ENCODE data around the gene CMIP. TPM values are rescaled to one million over a fixed set of nuclear protein-coding genes. Genes with fewer than 3 reads are reported as not detected.

CMIP gene
- total RNA-seq, 2 donors from 2014 or later = 7.7 to 19.2 TPM

DNA sequence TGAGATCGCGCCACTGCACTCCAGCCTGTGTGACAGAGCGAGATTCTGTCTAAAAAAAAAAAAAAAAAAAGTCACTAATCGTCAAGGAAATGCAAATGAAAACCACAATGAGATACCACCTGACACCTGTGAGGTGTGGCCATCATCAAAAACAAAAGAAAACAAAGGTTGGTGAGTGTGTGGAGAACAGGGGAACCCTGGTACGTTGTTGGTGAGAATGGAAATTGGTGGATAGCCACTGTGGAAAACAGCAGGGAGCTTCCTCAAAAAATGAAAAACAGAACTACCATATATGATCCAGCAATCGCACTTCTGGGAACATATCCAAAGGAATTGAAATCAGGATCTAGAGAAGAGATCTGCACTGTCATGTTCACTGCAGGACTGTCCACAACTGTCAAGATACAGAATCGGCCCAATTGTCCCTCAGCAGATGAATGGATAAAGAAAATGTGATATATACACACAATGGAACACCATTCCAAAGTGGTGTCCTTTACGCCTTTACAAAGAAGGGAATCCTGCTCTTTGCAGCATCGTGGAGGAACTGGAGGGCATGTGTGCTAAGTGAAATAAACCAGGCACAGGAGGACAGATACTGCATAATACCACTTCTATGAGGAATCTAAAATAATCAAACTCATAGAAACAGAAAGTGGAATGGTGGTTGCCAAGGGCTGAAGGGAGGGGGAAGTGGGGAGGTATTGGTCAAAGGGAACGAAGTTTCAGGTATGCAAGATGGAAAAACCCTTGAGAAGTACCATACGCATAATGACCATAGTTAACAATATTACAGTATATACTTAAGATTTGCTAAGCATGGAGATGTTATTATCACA, 271.0 kb downstream of the CMIP start:
- no peak overlapping the region for H3K27ac ChIP-seq
- H3K36me3 ChIP-seq = no peaks in the 10 kb centered on the region
- H3K4me3 ChIP-seq = no peak overlapping the region
- H3K9me3 ChIP-seq = no peaks in the 10 kb centered on the region
- DNase-seq (ENCODE audit: low spot score) = no peak
- peaks cover 0 to 8% of the 10 kb centered on the region in 2 donors for H3K4me1 ChIP-seq
- no peaks in the 10 kb centered on the region for H3K27me3 ChIP-seq
- TF ChIP-seq, protein P1, sequence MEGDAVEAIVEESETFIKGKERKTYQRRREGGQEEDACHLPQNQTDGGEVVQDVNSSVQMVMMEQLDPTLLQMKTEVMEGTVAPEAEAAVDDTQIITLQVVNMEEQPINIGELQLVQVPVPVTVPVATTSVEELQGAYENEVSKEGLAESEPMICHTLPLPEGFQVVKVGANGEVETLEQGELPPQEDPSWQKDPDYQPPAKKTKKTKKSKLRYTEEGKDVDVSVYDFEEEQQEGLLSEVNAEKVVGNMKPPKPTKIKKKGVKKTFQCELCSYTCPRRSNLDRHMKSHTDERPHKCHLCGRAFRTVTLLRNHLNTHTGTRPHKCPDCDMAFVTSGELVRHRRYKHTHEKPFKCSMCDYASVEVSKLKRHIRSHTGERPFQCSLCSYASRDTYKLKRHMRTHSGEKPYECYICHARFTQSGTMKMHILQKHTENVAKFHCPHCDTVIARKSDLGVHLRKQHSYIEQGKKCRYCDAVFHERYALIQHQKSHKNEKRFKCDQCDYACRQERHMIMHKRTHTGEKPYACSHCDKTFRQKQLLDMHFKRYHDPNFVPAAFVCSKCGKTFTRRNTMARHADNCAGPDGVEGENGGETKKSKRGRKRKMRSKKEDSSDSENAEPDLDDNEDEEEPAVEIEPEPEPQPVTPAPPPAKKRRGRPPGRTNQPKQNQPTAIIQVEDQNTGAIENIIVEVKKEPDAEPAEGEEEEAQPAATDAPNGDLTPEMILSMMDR (IDR thresholded peaks at IDR 0.05) = no peak

DNA sequence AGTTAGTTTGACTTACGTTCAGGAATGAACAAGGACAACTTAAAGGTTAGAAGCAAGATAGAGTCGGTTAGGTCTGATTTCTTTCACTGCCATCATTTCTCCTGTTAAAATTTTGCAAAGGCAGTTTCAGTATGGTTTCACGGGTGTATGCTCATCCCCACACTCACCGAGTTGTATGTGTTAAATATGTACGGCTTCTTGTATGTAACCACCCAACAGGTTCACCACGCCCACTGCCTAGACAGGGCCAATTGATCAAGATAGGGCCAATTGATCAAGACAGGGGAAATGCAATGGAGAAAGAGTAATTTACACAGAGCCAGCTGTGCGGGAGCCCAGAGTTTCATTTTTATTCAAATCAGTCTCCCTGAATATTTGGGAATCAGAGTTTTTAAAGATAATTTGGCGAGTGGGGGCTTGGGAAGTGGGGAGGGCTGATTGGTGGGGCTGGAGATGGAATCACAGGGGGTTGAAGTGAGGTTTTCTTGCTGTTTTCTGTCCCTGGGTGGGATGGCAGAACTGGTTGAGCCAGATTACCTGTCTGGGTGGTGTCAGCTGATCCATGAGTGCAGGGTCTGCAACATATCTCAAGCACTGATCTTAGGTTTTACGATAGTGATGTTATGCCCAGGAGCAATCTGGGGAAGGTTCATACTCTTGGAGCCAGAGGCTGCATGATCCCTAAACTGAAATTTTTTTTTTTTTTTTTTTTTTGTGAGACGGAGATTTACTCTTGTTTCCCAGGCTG, 272.0 kb downstream of the CMIP start:
- Histone ChIP-seq H3K36me3 (no peaks in the 10 kb centered on the region), H3K4me1 (peaks cover 0 to 8% of the 10 kb centered on the region in 2 donors), H3K9me3 (no peaks in the 10 kb centered on the region), H3K27me3 (no peaks in the 10 kb centered on the region), H3K4me3 (no peak overlapping the region), H3K27ac (no peak overlapping the region)
- TF ChIP-seq, protein P1 (IDR thresholded peaks at IDR 0.05) = no peak
- DNase-seq (ENCODE audit: low spot score) = no peak

DNA sequence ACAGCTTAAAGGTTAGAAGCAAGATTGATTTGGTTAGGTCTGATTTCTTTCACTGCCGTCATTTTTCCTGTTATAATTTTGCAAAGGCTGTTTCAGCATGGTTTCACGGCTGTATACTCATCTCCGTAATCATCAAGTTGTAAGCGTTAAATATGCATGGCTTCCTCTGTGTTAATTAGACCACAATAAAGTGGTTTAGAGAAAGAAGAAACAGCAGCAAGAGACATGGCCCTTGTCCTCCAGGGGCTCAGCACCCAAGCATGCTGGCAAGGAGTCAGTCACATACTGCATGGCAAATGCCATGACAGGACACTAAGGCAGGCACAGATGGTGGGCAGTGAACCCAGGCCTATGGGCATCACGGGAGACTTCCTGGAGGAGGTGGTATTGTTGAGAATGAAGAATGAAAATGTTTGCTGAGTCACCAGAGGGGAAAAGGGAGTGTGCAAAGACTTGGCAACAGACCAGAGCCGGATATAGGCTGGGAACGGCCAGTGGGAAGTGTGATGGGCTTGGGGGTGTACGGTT, 273.1 kb downstream of the CMIP start:
- no peaks in the 10 kb centered on the region for H3K27me3 ChIP-seq
- no peaks in the 10 kb centered on the region for H3K36me3 ChIP-seq
- H3K4me3 ChIP-seq = no peak overlapping the region
- no peak for DNase-seq (ENCODE audit: low spot score)
- H3K9me3 ChIP-seq = no peaks in the 10 kb centered on the region
- H3K27ac ChIP-seq = no peak overlapping the region
- TF ChIP-seq, protein P1 (IDR thresholded peaks at IDR 0.05) = no peak
- H3K4me1 ChIP-seq = peaks cover 0 to 8% of the 10 kb centered on the region in 2 donors

DNA sequence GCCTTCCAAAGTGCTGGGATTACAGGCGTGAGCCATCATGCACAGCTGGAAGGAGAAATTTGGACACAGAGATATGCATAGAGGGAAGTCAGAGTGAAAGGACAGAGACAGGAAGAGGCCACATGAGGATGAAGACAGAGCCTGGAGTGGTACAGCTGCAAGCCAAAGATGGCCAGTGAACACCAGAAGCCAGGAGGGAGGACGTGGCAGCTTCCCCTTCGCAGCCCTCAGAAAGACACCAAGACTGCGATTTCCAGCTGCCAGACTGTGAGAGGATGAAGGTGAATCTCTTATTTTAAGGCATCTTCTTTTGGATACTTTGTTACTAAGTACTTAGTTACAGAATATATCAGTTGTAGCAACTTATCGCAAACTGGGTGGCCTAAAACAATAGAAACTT, 274.0 kb downstream of the CMIP start:
- H3K27ac ChIP-seq = no peak overlapping the region
- H3K4me1 ChIP-seq = peaks cover 0 to 8% of the 10 kb centered on the region in 2 donors
- no peak overlapping the region for H3K4me3 ChIP-seq
- TF ChIP-seq, protein P1 (IDR thresholded peaks at IDR 0.05) = no peak
- DNase-seq (ENCODE audit: low spot score) = no peak
- no peaks in the 10 kb centered on the region for H3K36me3 ChIP-seq
- no peaks in the 10 kb centered on the region for H3K9me3 ChIP-seq
- no peaks in the 10 kb centered on the region for H3K27me3 ChIP-seq

DNA sequence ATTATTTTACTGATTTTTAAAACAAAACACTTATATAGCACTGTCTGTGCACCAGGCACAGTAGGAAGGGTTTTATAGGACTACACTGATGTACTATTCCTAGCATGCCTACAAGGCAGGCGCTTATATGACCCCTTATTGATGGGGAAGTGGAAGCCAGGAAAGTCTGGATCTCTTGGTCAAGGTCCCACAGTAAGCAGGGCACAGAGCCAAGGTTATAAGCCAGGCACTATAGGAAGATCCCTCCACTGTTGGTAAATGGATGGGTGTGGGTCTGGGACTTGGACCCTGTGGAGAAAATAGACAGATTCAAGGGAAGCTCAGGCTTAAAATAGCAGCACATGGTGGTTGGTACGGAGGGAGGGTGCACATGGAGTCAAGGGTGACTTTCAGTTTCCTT, 275.4 kb downstream of the CMIP start:
- peaks cover 0 to 8% of the 10 kb centered on the region in 2 donors for H3K4me1 ChIP-seq
- no peaks in the 10 kb centered on the region for H3K9me3 ChIP-seq
- H3K27ac ChIP-seq = no peak overlapping the region
- TF ChIP-seq, protein P1 (IDR thresholded peaks at IDR 0.05) = no peak
- H3K36me3 ChIP-seq = no peaks in the 10 kb centered on the region
- no peak for DNase-seq (ENCODE audit: low spot score)
- H3K27me3 ChIP-seq = no peaks in the 10 kb centered on the region
- no peak overlapping the region for H3K4me3 ChIP-seq

All from right atrium auricular region (tissue), 2 donors.